ENCODE measurements around the gene ZNF821. TPM values are rescaled to one million over a fixed set of nuclear protein-coding genes. Genes with fewer than 3 reads are reported as not detected.

ZNF821 gene
- total RNA-seq, 6 experiments from 2014 or later: 1.3 to 3.8 (median 1.7) TPM

DNA sequence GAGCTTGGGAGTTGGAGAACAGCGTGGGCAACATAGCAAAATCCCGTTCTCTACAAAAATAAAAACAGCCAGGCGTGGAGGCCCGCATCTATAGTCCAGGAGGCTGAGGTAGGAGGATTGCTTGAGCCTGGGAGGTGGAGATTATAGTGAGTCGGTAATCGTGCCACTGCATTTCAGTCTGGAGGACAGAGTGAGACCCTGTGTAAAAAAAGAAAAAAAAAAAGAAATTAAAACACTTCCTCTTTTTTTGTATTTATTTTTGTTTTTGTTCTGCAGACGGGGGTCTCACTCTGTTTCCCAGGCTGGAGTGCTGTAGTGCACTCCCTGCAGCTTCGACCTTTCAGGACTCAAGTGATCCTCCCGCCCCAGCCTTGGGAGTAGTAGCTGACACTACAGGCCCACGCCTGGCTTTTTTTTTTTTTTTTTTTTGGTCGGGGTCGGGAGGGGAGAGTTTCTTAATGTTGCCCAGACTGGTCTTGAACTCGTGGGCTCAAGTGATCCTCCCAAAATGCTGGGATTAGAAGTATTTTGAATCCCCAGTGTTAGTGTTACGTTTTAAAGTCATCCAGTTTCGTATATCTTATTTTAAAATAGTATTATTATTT, 12.9 kb upstream of the ZNF821 start:
- Histone ChIP-seq H3K4me1 (peaks cover 0 to 39% (median 6%) of the 10 kb centered on the region in 4 donors), H3K9me3 (no peaks in the 10 kb centered on the region), H3K27ac (peak overlapping the region in 1 of 3 donors; percentile 99), H3K4me3 (peak overlapping the region; percentile 86 to 94 (median 88)), H3K36me3 (no peaks in the 10 kb centered on the region), H3K27me3 (no peaks in the 10 kb centered on the region)
- DNase-seq: no peak
- WGBS (ENCODE audit: insufficient coverage, low coverage, low lambda C conversion rate, missing lambda C conversion rate): 39% methylated on average over 13 of the region's 15 CpGs
- intact Hi-C loops (cut with DNase I): no loop called here
- TF ChIP-seq, protein P1, sequence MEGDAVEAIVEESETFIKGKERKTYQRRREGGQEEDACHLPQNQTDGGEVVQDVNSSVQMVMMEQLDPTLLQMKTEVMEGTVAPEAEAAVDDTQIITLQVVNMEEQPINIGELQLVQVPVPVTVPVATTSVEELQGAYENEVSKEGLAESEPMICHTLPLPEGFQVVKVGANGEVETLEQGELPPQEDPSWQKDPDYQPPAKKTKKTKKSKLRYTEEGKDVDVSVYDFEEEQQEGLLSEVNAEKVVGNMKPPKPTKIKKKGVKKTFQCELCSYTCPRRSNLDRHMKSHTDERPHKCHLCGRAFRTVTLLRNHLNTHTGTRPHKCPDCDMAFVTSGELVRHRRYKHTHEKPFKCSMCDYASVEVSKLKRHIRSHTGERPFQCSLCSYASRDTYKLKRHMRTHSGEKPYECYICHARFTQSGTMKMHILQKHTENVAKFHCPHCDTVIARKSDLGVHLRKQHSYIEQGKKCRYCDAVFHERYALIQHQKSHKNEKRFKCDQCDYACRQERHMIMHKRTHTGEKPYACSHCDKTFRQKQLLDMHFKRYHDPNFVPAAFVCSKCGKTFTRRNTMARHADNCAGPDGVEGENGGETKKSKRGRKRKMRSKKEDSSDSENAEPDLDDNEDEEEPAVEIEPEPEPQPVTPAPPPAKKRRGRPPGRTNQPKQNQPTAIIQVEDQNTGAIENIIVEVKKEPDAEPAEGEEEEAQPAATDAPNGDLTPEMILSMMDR (IDR thresholded peaks at IDR 0.05): no peak
- no peak for TF ChIP-seq POLR2A (IDR thresholded peaks at IDR 0.05)
- ATAC-seq: no peak

DNA sequence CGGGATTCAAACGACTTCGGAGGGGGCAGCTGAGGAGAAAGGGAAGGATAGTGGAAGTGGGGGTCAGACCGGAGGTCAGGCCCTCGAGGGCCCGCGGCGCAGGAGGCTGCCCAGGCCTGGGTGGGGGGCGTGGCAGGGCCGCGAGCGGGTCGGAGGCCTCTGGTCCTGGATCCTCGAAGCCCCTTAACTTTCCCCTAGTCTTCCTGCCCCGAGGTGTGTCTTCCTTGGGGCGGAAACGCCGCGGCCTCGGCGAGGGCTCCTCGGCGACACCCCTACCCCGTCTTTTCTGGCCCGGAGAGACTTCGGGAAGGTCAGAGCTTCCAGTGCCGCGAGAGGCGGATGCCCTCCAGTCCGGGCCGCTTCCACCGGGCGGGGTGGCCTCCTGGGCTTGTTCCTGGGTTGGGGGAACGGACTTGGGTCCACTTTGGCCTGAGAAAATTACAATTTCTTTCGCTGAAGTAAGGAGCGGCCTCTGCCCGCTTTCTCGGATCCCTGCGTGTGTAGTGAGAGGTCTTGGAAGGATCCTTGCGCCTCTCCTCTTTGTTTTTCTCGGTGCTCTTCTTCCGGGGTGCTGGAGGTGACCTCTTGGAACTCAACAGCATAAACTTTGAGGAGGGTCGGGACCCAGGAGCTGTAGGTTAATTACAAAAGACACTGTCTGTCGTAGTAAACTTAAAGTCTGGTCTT, 11.8 kb upstream of the ZNF821 start:
- Histone ChIP-seq H3K4me3 (peak overlapping the region; percentile 86 to 94 (median 88)), H3K36me3 (no peaks in the 10 kb centered on the region), H3K9me3 (no peaks in the 10 kb centered on the region), H3K27me3 (no peaks in the 10 kb centered on the region), H3K27ac (peak overlapping the region; percentile 94 to 99 (median 94)), H3K4me1 (peaks cover 0 to 29% (median 6%) of the 10 kb centered on the region in 4 donors)
- TF ChIP-seq POLR2A (IDR thresholded peaks at IDR 0.05): no peak
- TF ChIP-seq, protein P1 (IDR thresholded peaks at IDR 0.05): no peak
- ATAC-seq: peak; percentile 34 to 56 (median 43)
- peak; percentile 56 to 74 (median 63) for DNase-seq
- 0% methylated on average over 18 of the region's 44 CpGs for WGBS (ENCODE audit: insufficient coverage, low coverage, low lambda C conversion rate, missing lambda C conversion rate)
- intact Hi-C loops (cut with DNase I): no loop called here

DNA sequence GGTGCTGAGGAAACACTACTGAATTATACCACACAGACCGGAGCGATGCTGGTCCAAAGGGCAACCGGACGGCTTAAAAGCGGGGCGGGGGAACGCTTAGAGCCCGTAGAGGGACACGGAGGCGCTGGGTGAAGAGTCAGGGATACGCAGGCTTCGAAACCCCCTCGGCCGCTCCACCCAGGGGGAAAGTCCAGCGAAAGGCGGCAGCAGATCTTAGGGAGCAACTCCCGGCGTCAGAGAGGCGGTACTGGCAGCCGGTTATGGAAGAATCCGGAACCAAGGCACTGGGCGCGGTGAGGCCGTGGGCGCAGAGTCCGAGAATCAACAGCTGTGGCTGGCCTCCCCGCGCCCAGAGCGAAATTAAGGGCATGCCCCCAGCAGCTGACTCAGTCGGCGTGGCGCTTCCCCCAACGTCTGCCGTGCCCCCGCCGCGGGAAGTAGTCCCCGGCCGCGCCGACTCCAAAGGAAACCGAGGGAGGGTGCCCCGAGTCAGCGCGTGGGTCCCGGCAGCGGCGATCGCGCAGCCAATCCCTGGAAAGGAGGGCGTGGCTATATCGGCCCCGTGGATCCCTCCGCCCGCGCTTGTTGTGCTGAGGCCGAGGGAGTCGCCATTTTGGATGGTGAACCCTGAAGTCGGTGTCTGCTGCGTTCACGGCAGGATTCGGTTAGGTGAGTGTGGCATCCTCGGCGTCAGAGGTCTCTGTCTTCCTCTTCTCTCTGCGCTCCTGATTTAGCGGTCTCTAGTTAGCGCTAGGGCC, 11.1 kb upstream of the ZNF821 start, which contains the start of gene IST1:
IST1 (plus strand) TSS at position 611 of the 758 bp plus-strand sequence. CDS start 20,110 bp downstream, outside the sequence.
- peak; percentile 98 to 99 (median 98) for DNase-seq
- Histone ChIP-seq H3K36me3 (no peaks in the 10 kb centered on the region), H3K27me3 (no peaks in the 10 kb centered on the region), H3K4me1 (peaks cover 0 to 22% (median 6%) of the 10 kb centered on the region in 4 donors), H3K4me3 (peak within 1 kb of the TSS; percentile 86 to 94 (median 88)), H3K27ac (peak within 1 kb of the TSS; percentile 94 to 99 (median 94)), H3K9me3 (no peaks in the 10 kb centered on the region)
- WGBS (ENCODE audit: insufficient coverage, low coverage, low lambda C conversion rate, missing lambda C conversion rate): 0% methylated on average over 13 of the region's 67 CpGs
- intact Hi-C loops (cut with DNase I): no loop called here
- TF ChIP-seq, protein P1 (IDR thresholded peaks at IDR 0.05): peak in 1 of 4 donors; percentile 15
- peak; percentile 95 for TF ChIP-seq POLR2A (IDR thresholded peaks at IDR 0.05)
- peak; percentile 93 to 97 (median 95) for ATAC-seq

DNA sequence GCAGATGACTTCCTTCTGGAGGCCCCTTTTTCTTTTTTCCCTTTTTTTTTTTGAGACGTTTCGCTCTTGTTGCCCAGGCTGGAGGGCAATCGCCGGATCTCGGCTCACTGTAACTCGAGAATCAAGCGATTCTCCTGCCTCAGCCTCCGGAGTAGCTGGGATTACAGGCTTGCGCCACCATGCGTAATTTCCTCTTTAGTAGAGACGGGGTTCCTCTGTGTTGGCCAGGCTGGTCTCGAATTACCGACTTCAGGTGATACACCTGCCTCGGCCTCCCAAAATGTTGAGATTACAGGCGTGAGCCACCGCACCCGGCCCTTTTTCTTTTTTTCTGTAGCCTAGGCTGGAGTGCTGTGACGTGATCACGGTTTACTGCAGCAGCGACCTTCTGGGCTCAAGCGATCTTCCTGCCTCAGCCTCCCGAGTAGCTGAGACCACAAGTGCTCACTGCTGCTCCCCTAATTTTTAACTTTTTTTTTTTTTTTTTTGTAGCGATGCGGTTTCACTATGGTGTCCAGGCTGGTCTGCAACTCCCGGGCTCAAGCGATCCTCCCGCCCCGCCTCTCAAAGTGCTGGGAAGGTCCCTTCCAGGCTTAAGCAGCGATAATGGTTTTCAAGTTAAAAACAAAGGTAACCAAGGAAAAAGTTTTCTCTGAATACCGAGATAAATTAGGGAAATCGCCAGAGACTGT, 10.4 kb upstream of the ZNF821 start:
- H3K27ac ChIP-seq: peak overlapping the region; percentile 94 to 99 (median 94)
- intact Hi-C loops (cut with DNase I): no loop called here
- peak overlapping the region; percentile 86 to 94 (median 88) for H3K4me3 ChIP-seq
- TF ChIP-seq POLR2A (IDR thresholded peaks at IDR 0.05): no peak
- TF ChIP-seq, protein P1 (IDR thresholded peaks at IDR 0.05): peak in 1 of 4 donors; percentile 25
- peak; percentile 53 to 68 (median 65) for DNase-seq
- no peaks in the 10 kb centered on the region for H3K36me3 ChIP-seq
- H3K4me1 ChIP-seq: peaks cover 0 to 15% (median 6%) of the 10 kb centered on the region in 4 donors
- ATAC-seq: peak; percentile 21 to 37 (median 28)
- H3K27me3 ChIP-seq: no peaks in the 10 kb centered on the region
- H3K9me3 ChIP-seq: no peaks in the 10 kb centered on the region
- WGBS (ENCODE audit: insufficient coverage, low coverage, low lambda C conversion rate, missing lambda C conversion rate): 0% methylated on average over 30 of the region's 31 CpGs

All from right lobe of liver (tissue), 6 donors.